Measurements from ENCODE around the gene SRP68.

Gene SRP68

DNA sequence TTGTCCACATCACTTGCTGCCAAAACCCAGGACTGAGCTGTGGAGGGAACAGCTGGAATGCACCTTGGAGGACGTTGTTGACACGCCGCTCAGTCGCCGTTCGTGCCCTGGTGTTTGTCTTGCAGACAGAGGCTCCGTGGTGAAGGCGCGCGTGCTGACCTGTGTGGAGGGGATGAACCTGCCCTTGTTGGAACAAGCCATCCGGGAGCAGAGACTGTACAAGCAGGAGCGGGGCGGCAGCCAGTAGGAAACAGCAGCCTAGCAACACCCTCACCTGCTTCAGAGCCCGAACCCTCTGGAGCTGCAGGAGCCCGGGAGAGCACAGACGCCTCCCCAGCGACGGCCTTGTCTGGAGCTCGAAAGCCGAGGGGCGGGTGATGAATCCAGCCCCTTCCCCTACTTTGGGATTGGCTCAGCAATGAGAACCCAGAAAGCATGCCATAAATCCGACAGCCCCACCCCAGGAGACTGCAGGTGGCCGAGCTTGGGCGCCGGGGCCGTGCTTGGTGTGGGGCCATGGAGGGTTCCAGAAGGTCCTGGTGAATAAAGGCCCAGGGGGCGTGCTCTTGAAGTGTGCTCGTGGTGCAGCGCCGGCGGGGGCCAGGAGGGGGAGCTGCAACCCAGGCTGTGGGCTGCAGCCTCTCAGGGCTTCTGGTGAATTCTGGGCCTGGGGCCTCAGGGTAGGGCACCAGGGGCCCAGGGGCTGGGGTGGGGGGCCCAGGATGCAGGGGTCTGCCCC lies 72.1 kb downstream of the SRP68 start:
- H3K4me3 ChIP-seq (ENCODE audit: low read length in 2 of 2), result peak overlapping the region in 1 of 2 donors; percentile 20
- no peaks in the 10 kb centered on the region for H3K9me3 ChIP-seq (ENCODE audit: control insufficient read depth in 2 of 2, low read length in 2 of 2)
- peak overlapping the region; percentile 24 to 49 for H3K9ac ChIP-seq (ENCODE audit: low read depth in 1 of 2, low read length in 2 of 2)
- peak overlapping the region; percentile 49 to 83 for H3K27ac ChIP-seq (ENCODE audit: low read depth in 2 of 2, low read length in 2 of 2)
- peaks cover 66 to 69% of the 10 kb centered on the region in 2 donors for H3K4me1 ChIP-seq (ENCODE audit: control insufficient read depth in 2 of 2, insufficient read depth in 2 of 2, low read length in 2 of 2)
- peaks cover 0 to 20% of the 10 kb centered on the region in 2 donors for H3K36me3 ChIP-seq (ENCODE audit: control insufficient read depth in 2 of 2, insufficient read depth in 2 of 2, low read length in 2 of 2)
- no peaks in the 10 kb centered on the region for H3K27me3 ChIP-seq (ENCODE audit: control insufficient read depth in 2 of 2, insufficient read depth in 2 of 2, low read length in 2 of 2)

- Histone ChIP-seq H3K4me3 (ENCODE audit: low read length in 2 of 2) (no peak overlapping the region), H3K9me3 (ENCODE audit: control insufficient read depth in 2 of 2, low read length in 2 of 2) (no peaks in the 10 kb centered on the region), H3K27me3 (ENCODE audit: control insufficient read depth in 2 of 2, insufficient read depth in 2 of 2, low read length in 2 of 2) (no peaks in the 10 kb centered on the region), H3K4me1 (ENCODE audit: control insufficient read depth in 2 of 2, insufficient read depth in 2 of 2, low read length in 2 of 2) (peaks cover 67% of the 10 kb centered on the region in 2 donors), H3K27ac (ENCODE audit: low read depth in 2 of 2, low read length in 2 of 2) (peak overlapping the region; percentile 95 to 97), H3K9ac (ENCODE audit: low read depth in 1 of 2, low read length in 2 of 2) (peak overlapping the region; percentile 24 to 41), H3K36me3 (ENCODE audit: control insufficient read depth in 2 of 2, insufficient read depth in 2 of 2, low read length in 2 of 2) (peaks cover 0 to 11% of the 10 kb centered on the region in 2 donors)
Measured at GRCh38 chr17:75998327-75998795, 74.0 kb downstream of the SRP68 start.

DNA sequence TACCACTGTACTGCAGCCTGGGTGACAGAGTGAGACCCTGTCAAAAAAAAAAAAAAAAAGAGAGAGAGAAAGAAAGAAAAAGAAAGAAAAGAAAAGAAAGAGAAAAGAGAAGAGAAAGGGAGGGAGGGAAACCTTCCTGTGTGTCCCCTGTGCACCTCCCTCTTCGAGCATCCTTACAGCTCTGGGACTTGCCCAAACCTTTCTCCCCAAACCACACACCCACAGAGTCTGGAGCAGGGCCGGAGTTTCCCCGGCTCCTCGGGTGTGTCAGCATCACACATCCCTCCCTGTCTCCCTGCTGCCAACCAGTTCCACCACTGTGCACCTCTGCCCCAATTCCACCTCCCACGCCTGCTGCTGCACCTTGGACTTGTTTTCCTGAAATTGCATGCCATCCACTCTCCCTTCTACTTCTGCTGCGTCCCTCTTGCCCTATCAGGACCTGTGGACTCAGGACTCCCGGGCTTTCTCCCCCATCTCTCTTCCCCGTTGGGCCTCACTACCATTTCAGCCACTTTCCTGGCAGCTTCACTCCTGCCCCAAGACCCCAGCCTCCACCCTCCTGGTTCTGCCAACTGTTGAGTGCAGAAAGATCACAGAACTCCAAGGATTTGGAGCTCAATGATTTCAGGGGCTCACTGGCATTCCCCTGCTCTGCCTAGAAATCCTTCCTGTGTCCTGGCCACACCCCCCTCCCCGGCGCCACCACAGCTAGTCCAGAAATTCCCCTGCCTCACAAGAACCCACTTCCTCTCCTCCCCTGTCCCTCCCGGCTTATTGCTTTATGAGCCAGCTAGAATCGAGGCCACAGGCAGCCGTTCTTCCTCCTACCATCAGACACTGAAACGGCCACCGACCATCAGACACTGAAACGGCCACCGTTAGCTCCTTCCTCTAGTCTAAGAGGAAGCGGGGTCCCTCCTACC lies 75.4 kb downstream of the SRP68 start:
- Histone ChIP-seq H3K9me3 (ENCODE audit: control insufficient read depth in 2 of 2, low read length in 2 of 2) (no peaks in the 10 kb centered on the region), H3K27me3 (ENCODE audit: control insufficient read depth in 2 of 2, insufficient read depth in 2 of 2, low read length in 2 of 2) (no peaks in the 10 kb centered on the region), H3K36me3 (ENCODE audit: control insufficient read depth in 2 of 2, insufficient read depth in 2 of 2, low read length in 2 of 2) (peaks cover 0 to 6% of the 10 kb centered on the region in 2 donors), H3K27ac (ENCODE audit: low read depth in 2 of 2, low read length in 2 of 2) (peak overlapping the region; percentile 95 to 97), H3K9ac (ENCODE audit: low read depth in 1 of 2, low read length in 2 of 2) (peak overlapping the region; percentile 69 to 72), H3K4me1 (ENCODE audit: control insufficient read depth in 2 of 2, insufficient read depth in 2 of 2, low read length in 2 of 2) (peaks cover 59 to 60% of the 10 kb centered on the region in 2 donors), H3K4me3 (ENCODE audit: low read length in 2 of 2) (peak overlapping the region; percentile 37 to 50)

GRCh38 chr17:75995385-75995925 lies 76.9 kb downstream of the SRP68 start:
- Histone ChIP-seq H3K9ac (ENCODE audit: low read depth in 1 of 2, low read length in 2 of 2) (no peak overlapping the region), H3K9me3 (ENCODE audit: control insufficient read depth in 2 of 2, low read length in 2 of 2) (no peaks in the 10 kb centered on the region), H3K4me1 (ENCODE audit: control insufficient read depth in 2 of 2, insufficient read depth in 2 of 2, low read length in 2 of 2) (peaks cover 45% of the 10 kb centered on the region in 2 donors), H3K27ac (ENCODE audit: low read depth in 2 of 2, low read length in 2 of 2) (peak overlapping the region; percentile 34 to 97), H3K4me3 (ENCODE audit: low read length in 2 of 2) (no peak overlapping the region), H3K36me3 (ENCODE audit: control insufficient read depth in 2 of 2, insufficient read depth in 2 of 2, low read length in 2 of 2) (peaks cover 3 to 6% of the 10 kb centered on the region in 2 donors), H3K27me3 (ENCODE audit: control insufficient read depth in 2 of 2, insufficient read depth in 2 of 2, low read length in 2 of 2) (no peaks in the 10 kb centered on the region)

DNA sequence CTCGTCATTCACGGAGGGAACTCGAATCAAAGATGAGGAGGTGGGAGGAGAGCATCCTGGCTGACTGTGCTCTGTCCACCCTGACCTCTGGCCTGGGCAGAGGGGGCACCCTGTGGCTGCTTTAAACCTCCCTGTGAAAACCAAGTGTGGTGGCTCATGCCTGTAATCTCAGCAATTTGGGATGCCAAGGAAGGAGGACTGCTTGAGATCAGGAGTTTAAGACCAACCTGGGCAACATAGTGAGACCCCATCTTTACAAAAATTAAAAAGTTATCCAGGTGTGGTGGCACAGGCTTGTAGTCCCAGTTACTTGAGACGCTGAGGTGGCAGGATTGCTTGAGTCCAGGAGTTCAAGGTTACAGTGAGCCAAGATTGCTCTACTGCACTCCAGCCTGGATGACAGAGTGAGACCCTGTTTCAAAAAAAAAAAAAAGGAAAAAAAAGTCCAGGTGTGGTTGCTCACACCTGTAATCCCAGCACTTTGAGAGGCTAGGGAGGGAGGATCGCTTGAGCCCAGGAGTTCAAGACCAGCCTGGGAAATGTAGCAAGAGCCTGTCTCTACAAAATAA lies 77.4 kb downstream of the SRP68 start:
- H3K36me3 ChIP-seq (ENCODE audit: control insufficient read depth in 2 of 2, insufficient read depth in 2 of 2, low read length in 2 of 2), result peaks cover 3 to 6% of the 10 kb centered on the region in 2 donors
- no peaks in the 10 kb centered on the region for H3K27me3 ChIP-seq (ENCODE audit: control insufficient read depth in 2 of 2, insufficient read depth in 2 of 2, low read length in 2 of 2)
- H3K27ac ChIP-seq (ENCODE audit: low read depth in 2 of 2, low read length in 2 of 2), result peak overlapping the region; percentile 41 to 97
- no peaks in the 10 kb centered on the region for H3K9me3 ChIP-seq (ENCODE audit: control insufficient read depth in 2 of 2, low read length in 2 of 2)
- no peak overlapping the region for H3K4me3 ChIP-seq (ENCODE audit: low read length in 2 of 2)
- H3K4me1 ChIP-seq (ENCODE audit: control insufficient read depth in 2 of 2, insufficient read depth in 2 of 2, low read length in 2 of 2), result peaks cover 40% of the 10 kb centered on the region in 2 donors
- peak overlapping the region in 1 of 2 donors; percentile 16 for H3K9ac ChIP-seq (ENCODE audit: low read depth in 1 of 2, low read length in 2 of 2)

DNA sequence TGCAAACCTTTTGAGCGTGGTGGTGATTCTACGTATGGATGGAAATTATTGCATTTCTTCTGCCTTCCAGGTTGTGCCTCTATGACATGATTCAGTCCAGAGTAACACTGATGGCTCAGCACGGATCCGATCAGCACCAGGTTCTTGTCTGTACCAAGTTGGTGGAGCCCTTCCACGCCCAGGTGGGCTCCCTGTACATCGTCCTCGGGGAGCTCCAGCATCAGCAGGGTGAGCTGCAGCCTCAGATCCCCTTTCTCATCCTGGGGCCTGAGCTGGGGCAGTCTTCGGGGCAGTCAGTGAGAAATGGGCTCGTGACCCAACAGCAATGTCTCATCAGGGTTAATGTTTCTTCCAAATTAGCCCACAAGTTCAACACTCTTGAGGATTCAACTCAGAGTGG lies 80.9 kb downstream of the SRP68 start:
- Histone ChIP-seq H3K9me3 (ENCODE audit: control insufficient read depth in 2 of 2, low read length in 2 of 2) (no peaks in the 10 kb centered on the region), H3K36me3 (ENCODE audit: control insufficient read depth in 2 of 2, insufficient read depth in 2 of 2, low read length in 2 of 2) (peaks cover 6% of the 10 kb centered on the region in 2 donors), H3K27ac (ENCODE audit: low read depth in 2 of 2, low read length in 2 of 2) (no peak overlapping the region), H3K27me3 (ENCODE audit: control insufficient read depth in 2 of 2, insufficient read depth in 2 of 2, low read length in 2 of 2) (no peaks in the 10 kb centered on the region), H3K4me1 (ENCODE audit: control insufficient read depth in 2 of 2, insufficient read depth in 2 of 2, low read length in 2 of 2) (peaks cover 13 to 17% of the 10 kb centered on the region in 2 donors), H3K4me3 (ENCODE audit: low read length in 2 of 2) (no peak overlapping the region), H3K9ac (ENCODE audit: low read depth in 1 of 2, low read length in 2 of 2) (no peak overlapping the region)

Data from mucosa of rectum (tissue), 2 donors.